ENCODE measurements around the gene SEMA3E. TPM values are rescaled to one million over a fixed set of nuclear protein-coding genes. Genes with fewer than 3 reads are reported as not detected.

The SEMA3E gene
- total RNA-seq, 2 experiments from 2014 or later = not detected

GRCh38 chr7:83394776-83395175 lies 254.2 kb downstream of the SEMA3E start:
- Mint-ChIP-seq H3K4me1 (ENCODE audit: low read depth) (no peaks in the 10 kb centered on the region), H3K36me3 (ENCODE audit: low read depth) (no peaks in the 10 kb centered on the region), H3K27ac (no peak overlapping the region), H3K4me3 (no peak overlapping the region), H3K9me3 (peaks cover 3% of the 10 kb centered on the region), H3K27me3 (no peaks in the 10 kb centered on the region)
- ChIA-PET CTCF (no interaction called here), POLR2A (no interaction called here)
- ATAC-seq (no peak), DNase-seq (no peak)
- TF ChIP-seq CTCF (IDR thresholded peaks at IDR 0.05) = no peak
- intact Hi-C loops (cut with micrococcal nuclease) = no loop called here

GRCh38 chr7:83388436-83388835 lies 260.5 kb downstream of the SEMA3E start:
- POLR2A ChIA-PET = no interaction called here
- Mint-ChIP-seq H3K27ac (no peak overlapping the region), H3K36me3 (ENCODE audit: low read depth) (no peaks in the 10 kb centered on the region), H3K27me3 (no peaks in the 10 kb centered on the region), H3K4me3 (no peak overlapping the region), H3K4me1 (ENCODE audit: low read depth) (no peaks in the 10 kb centered on the region), H3K9me3 (peaks cover 5% of the 10 kb centered on the region)
- DNase-seq (no peak), ATAC-seq (no peak)
- no peak for TF ChIP-seq CTCF (IDR thresholded peaks at IDR 0.05)
- CTCF ChIA-PET = no interaction called here
- intact Hi-C loops (cut with micrococcal nuclease) = no loop called here

- TF ChIP-seq CTCF (IDR thresholded peaks at IDR 0.05) = no peak
- DNase-seq = no peak
- no peaks in the 10 kb centered on the region for H3K27me3 Mint-ChIP-seq
- ChIA-PET POLR2A (no interaction called here), CTCF (no interaction called here)
- H3K36me3 Mint-ChIP-seq (ENCODE audit: low read depth) = no peaks in the 10 kb centered on the region
- no peak overlapping the region for H3K4me3 Mint-ChIP-seq
- H3K4me1 Mint-ChIP-seq (ENCODE audit: low read depth) = no peaks in the 10 kb centered on the region
- ATAC-seq = no peak
- intact Hi-C loops (cut with micrococcal nuclease) = no loop called here
- no peak overlapping the region for H3K27ac Mint-ChIP-seq
- H3K9me3 Mint-ChIP-seq = peaks cover 3% of the 10 kb centered on the region
These were observed 282.3 kb downstream of the SEMA3E start for GRCh38 chr7:83366629-83367028.

- H3K4me3 Mint-ChIP-seq = no peak overlapping the region
- TF ChIP-seq CTCF (IDR thresholded peaks at IDR 0.05) = no peak
- H3K36me3 Mint-ChIP-seq (ENCODE audit: low read depth) = no peaks in the 10 kb centered on the region
- peaks cover 5% of the 10 kb centered on the region for H3K9me3 Mint-ChIP-seq
- H3K27me3 Mint-ChIP-seq = no peaks in the 10 kb centered on the region
- POLR2A ChIA-PET = no interaction called here
- H3K4me1 Mint-ChIP-seq (ENCODE audit: low read depth) = no peaks in the 10 kb centered on the region
- H3K27ac Mint-ChIP-seq = no peak overlapping the region
- no peak for DNase-seq
- CTCF ChIA-PET = no interaction called here
- ATAC-seq = no peak
- intact Hi-C loops (cut with micrococcal nuclease) = no loop called here
These were observed 283.2 kb downstream of the SEMA3E start for GRCh38 chr7:83365746-83366145.

GRCh38 chr7:83362871-83363550 lies 285.9 kb downstream of the SEMA3E start:
- no peak for TF ChIP-seq CTCF (IDR thresholded peaks at IDR 0.05)
- no peak for DNase-seq
- no peaks in the 10 kb centered on the region for H3K27me3 Mint-ChIP-seq
- ATAC-seq = no peak
- intact Hi-C loops (cut with micrococcal nuclease) = no loop called here
- no peaks in the 10 kb centered on the region for H3K36me3 Mint-ChIP-seq (ENCODE audit: low read depth)
- H3K4me3 Mint-ChIP-seq = no peak overlapping the region
- ChIA-PET CTCF (no interaction called here), POLR2A (no interaction called here)
- H3K9me3 Mint-ChIP-seq = peaks cover 5% of the 10 kb centered on the region
- H3K27ac Mint-ChIP-seq = no peak overlapping the region
- H3K4me1 Mint-ChIP-seq (ENCODE audit: low read depth) = no peaks in the 10 kb centered on the region

All from activated CD8-positive, alpha-beta T cell treated with anti-CD3 and anti-CD28 coated beads for 36 hours (primary cell).